Erythroblast (primary cell): ENCODE results near the gene DNAJC1.

Source experiments
- GATA1 ChIP-seq: IDR thresholded peaks from 2 replicates; pipeline ENCODE4 v1.6.1; 2011; ENCODE audit warnings: low read depth, mild to moderate bottlenecking, control low read depth, low read length, moderate library complexity
- POLR2A ChIP-seq: IDR thresholded peaks from 2 replicates; pipeline ENCODE4 v1.6.1; 2011; ENCODE audit warnings: mild to moderate bottlenecking, low read length

DNA sequence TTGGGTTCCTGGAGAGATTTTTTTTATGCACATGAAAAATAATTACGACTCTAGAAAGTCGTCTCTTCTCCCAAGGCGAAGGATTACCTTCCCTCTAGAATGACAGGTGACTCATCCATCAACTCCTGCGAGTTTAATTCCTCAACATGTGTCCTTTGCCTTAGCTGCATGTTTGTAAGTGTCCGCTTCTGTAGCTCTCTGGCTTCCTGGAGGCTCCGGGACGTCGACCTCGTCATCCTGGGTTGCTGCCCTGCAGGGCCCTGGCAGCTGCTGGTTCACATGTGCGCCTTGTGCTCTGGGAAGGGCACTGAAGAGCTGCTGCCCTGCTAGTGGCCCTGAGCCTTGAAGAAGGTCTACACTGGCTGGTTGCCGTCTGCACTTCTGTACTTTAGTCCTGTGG lies 259.3 kb downstream of the DNAJC1 start:
- TF ChIP-seq POLR2A: no peak
- no peak for TF ChIP-seq GATA1
